D341Med (cell line): ENCODE data around the gene MT1H.
"Not testable (repeated sequence)": the region's sequence is repeated elsewhere in the genome, so short reads cannot be mapped to it uniquely, and the experiment has no call there.

Source experiments
- DNase-seq: peaks from one replicate; pipeline ENCODE4 v3.0.0; 2012; ENCODE audit warnings: low spot score

Gene MT1H

DNA sequence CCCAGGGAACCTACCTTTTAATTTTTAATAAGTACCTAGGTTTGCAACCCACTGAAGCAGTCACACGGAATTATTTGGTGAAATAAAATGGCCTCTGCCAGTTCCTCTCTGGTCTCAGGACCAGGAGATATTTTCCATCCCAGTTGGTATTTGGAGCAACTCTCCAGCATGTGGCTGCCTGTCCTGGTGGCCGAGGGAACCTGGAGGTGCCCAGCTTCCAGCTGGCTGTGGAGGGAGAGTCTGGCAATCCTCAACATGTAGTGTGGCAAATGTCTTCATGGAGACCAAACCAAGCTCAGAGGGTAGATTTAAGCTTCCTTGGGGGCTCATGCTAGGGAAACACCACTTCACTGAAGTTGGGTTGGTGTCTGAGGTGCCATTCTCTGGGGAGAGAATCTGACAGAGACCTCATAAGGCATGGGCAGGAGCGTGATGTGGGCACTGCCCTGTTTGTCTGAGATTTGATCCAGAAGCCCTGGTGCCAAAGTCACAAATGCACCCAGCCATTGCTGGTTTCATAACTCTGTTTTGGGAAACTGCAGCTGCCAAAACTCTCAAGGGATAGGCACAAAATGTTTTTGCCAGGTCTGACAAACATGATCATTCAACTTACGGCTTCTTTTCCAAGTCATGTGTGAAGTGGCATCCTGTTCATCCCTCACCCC lies 15.4 kb downstream of the MT1H start:
- no peak for DNase-seq

DNA sequence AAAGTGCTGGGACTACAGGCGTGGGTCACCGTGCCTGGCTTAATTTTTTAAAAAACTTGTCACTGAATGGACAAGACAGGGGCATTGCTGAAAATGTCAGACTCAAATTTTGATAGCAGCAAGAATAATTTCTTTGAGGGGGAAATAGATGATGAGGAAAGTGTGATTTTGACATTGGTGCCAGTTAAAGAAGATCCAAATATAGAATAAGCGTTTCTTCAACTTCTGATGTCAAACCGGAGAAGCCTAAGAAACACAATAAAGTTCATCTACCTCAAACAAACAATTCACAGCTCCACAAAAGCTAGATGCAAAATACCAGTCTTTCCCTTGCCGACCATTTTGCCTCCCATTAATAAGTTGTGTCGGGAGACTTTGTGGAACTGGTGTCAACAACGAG lies 17.1 kb downstream of the MT1H start:
- DNase-seq: no peak

GRCh38 chr16:56688762-56689161 lies 19.1 kb downstream of the MT1H start:
- DNase-seq: no peak

DNA sequence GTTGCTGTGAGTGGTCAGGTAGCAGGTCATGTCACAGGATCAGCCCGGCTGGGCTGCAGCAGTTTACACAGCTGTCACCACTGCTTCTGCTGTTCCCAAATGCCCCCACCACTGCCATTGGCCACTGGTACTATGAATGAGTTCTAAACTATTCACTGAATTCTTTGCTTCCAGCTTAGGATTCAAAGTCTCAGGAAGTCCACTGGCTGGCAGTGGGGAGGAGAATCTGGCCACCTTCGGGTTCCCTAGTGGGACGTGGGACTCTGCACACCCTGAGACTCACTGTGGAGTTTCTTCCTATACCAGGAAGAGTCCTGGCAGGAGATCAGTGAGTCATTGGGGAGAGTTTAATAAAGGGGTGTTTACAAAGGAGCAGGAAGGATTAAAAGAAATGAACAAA lies 19.6 kb downstream of the MT1H start:
- DNase-seq: no peak

DNA sequence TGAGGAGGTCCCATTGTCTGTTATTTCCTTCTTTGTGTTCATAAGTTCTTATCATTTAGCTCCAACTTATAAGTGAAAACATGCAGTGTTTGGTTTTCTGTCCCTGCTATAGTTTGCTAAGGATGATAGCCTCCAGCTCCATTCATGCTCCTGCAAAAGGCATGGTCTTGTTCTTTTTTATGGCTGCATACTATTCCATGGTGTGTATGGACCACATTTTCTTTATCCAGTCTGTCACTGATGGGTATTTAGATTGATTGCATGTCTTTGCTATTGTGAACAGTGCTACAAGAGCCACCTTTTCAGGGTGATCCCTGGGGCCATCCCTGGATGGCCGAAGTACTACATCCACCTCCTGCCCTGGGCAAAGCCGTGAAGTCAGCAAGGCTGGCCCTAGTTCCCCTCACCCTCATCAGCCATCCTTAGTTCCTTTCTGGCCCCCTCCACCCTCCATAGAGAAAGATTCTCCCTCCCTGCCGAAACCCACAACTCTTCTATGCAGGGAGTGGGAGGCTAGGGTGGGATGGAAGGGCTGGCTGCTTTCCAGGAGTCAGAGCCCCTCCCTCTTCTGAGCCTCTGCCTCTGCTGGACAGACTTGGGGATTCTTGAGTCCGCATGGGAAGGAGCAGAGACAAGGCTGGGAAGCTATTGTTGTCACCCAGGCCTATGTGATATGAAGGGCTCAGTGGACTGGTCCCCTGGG lies 21.0 kb downstream of the MT1H start:
- DNase-seq: no peak

DNA sequence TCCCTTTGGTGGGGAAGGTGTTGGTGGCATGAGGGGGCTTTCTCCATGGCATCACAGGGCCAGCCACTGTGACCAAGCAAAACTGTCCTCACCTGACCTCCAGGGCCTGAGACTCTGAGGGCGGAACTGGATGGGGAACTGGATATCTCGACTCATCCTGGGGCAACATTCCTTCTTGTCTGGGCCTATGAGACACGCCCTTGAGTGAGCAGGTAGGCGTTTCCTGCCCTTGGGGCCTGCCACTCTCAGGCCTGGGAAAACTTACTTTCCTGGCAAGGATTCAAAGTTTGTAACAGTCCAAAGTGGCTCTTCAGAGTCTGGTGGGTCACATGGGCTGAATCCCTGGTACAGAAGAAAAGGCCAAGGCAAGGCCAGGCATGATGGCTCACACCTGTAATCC lies 22.3 kb downstream of the MT1H start:
- DNase-seq: no peak

- no peak for DNase-seq
These were observed 25.6 kb downstream of the MT1H start for GRCh38 chr16:56695246-56695645.

- DNase-seq: no peak
These were observed 28.0 kb downstream of the MT1H start for GRCh38 chr16:56697456-56698155.

DNA sequence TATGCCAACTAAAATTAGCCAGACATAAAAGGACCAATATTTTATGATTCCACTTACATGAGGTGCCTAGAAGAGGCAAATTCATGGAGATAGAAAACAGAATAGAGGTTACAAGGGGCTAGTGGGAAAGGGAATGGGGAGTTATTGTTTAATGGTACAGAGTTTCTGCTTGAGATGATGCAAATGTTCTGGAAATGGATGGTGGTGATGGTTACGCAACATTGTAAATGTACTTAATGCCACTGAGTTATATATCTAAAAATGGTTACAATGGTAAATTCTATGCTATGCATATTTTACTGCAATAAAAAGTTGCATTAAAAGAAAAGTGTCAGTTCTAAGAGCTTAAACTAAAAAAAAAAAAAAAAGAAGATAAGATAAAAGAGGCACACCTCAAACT lies 30.6 kb downstream of the MT1H start:
- no peak for DNase-seq

DNA sequence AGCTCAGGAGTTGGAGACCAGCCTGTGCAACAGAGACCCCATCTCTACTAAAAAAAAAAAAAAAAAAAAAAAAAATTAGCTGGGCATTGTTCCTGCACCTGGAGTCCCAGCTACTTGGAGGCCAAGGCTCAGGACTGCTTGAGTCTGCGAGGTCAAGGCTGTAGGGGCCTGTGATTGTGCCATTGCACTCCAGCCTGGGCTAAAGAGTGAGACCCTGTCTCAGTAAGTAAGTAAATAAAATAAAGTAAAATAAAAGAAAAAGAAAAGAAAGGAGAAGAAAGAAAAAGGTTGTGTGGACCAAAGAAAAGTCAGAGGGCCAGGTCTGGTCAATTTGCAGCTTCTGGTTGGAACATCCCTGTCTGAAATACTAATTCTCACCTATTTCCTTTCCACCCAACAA lies 31.0 kb downstream of the MT1H start:
- DNase-seq: no peak

DNA sequence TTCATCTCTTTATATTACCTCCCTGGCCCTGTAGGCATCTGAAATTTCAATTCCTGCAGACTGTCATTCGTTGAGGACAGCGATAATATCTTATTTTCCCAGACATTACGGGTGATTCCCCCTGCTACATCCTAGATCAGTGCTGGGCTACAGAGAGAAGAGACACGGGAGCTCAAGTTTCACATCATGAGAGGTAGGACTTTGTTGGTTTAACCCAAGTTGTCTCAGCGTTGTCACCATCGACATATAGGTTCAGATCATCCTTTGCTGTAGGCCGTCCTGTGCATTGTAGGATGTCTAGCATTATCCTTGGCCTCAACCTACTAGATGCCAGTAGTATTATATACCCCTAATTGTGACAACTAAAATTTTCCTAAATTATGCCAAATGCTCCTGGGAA lies 31.9 kb downstream of the MT1H start:
- DNase-seq: no peak

- DNase-seq: no peak
These were observed 33.2 kb downstream of the MT1H start for GRCh38 chr16:56702836-56703235.

DNA sequence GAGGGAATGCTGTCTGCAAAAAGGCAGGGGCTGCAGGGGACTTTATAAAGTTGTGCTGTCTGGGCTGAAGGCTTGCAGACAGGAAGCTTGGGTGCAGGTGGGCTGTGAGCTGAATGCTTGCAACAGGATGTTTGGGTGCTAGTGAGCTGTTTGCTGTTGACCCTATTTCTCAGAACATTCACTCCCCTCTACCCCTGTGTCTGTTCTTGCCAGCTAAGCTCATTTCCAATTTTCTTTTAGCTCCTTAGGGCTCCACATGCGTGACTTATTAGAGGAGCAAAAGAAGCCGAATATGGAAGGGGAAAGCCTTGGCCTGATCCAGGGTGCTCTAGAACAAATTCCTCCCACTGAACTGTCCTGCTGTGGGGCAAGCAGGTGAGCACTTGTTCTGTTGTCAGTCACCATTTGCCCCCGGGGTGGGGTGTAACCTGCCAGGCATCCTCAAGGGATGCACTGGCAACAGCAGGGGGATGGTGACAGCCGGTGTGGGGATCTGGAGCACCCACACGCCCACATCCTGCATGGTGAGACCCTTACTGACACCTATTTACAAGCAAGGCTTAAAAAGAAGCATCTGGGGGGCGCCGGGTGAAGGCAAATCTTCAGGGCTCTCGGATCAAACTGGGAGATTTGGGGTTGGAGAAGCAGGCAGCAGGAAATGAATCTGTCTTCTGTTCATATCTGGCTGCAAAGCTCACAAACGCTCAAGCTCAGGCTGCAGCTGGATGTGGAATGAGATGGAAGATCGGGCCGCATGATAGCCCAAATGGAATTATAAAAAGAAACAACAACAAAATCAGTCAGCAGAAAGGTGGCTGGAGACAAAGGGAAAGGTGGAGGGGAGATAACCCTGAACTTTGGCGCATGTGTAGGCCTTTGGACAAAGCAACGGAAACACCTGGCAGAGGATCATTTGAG lies 39.2 kb downstream of the MT1H start:
- no peak for DNase-seq

- no peak for DNase-seq
These were observed 39.9 kb downstream of the MT1H start for GRCh38 chr16:56709443-56710040.

DNA sequence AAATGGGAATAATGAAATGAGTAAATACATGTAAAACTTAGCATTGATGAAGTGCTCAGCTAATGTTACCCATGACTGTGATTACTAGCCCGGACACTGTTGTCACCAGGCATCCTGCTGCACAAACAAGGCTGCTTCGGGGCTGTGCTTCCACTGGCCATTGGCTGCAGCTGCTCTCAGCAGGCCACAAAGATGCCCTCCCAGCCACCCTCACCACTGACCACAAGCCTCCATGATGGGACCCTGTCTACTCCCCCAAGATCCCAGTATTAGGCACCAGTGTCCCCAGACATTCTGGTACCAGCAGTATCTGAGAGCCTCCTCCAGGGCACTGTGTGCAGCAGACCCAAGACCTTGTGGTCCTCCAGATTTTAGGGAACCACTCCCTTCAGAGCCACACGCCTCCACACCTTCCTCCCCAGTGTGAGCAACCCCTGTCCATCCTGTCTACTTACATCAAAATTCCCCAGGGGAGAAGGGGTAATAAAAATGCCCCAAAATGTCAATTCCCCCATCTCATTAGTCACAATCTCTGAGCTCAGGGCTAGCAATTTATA lies 40.6 kb downstream of the MT1H start:
- no peak for DNase-seq

GRCh38 chr16:56711862-56712261 lies 42.2 kb downstream of the MT1H start:
- DNase-seq: no peak

DNA sequence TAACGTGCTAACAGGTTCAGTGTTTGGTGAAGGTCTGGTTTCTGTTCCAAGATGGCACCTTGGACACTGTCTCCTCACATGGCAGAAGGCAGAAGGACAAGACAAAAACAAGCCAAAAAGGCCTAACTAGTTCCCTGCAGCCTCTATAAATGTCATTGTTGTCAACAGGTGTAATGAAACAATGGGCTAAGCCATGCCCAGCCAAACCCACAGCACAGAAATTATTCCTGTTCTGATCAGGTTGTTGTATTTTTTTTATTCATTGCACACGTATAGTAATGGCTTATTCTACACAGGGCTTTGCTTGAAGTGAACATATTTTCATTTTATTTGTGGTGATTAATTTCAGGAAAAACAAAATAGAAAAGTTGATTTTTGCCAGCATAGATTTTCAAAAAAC lies 44.2 kb downstream of the MT1H start:
- DNase-seq: no peak

- no peak for DNase-seq
These were observed 45.5 kb downstream of the MT1H start for GRCh38 chr16:56715126-56715525.

DNA sequence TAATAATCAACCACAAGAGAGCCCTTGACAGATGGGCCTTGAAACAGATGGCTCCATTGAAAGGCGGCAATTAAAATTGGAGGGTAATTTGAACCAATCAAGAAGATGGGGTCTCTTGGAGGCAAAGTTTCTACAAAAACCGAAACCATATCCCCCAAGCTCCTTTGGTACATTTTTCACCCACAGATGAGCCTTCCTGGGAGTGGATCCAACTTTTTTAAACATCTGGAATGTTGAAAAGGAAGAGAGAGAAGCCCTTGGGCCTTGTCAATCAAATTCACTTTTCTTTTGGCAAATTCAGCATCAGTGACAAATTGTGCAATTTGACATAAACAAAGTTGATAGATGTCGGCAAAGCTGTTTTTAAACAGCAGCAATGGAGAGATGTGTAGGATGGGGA lies 47.1 kb downstream of the MT1H start:
- DNase-seq: no peak

DNA sequence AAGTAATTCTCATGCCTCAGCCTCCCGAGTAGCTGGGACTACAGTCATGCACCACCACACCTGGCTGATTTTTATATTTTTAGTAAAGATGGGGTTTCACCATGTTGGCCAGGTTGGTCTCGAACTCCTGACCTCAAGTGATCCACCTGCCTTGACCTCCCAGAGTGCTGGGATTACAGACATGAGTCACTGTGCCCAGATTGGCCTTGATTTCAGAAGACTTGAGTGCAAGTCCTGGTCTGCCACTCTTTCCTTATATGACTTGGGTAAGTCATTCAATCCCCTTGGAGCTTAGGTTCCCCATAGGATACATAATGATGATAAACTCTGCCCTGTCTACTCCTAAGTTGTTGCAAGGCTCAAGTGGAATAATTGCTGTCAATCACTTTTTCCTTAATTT lies 47.9 kb downstream of the MT1H start:
- not testable (repeated sequence) for DNase-seq
